K562 treated with DMSO at 1 percent for 24 hours (cell line): Measurements from ENCODE around the gene ISOC2. TPM values are rescaled to one million over a fixed set of nuclear protein-coding genes. Genes with fewer than 3 reads are reported as not detected.

Experiments
- total RNA-seq: library from RNA; unstranded; fragments of 300-600 nt; gene quantifications from 2 replicates; pipeline ENCODE4 v1.2.3, GENCODE V29; 2022; ENCODE audit warnings: low read depth; ENCODE audit not compliant: insufficient read depth

ISOC2 gene
- 89.2 and 101 TPM in 2 replicates for total RNA-seq

GRCh38 chr19:55461259-55461973 is at the start of gene ISOC2:
ISOC2 (minus strand) TSS chr19:55461642; CDS start chr19:55456486, 5,156 bp downstream.

DNA sequence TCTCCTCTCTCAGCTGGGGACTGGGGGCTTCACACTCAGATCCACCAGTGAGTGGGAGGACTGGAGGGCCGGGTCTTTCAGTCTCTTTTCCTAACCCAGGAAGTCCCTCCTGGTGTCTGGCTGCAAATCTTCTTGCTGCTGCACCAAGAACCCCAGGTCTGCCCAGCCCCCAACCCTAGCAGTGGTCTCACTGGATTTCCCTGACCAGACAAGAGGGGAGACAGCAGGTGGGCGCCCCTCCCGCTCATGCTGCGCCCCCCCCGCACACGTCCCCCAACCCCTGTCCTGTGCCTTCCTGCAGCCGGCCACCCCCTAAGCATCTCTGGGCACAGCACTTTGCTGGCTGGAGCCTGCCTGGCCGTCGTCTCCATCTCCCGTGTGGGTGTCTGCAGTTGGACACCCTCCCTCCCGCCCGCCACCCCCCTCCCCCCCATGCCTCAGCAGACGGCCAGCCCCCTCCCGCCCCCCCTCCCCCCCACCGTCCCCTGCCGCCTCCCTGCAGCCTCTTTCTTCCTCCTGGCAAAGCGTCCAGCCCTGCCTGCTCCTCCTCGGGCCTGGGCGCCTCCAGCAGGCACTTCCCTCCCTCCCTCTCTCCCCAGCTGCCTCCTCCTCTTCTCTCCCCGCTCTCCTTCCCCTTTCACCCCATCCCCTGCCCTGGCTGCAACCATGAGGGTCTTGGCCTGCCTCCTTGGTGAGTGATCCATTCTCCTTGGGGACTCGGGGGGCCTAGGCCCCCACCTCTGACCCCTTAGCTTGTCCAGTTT is 26.7 kb upstream of the ISOC2 start, which contains the start of gene SSC5D:
TSS of gene SSC5D (plus strand) at position 513 of the 764 bp plus-strand sequence. CDS start at position 667, 154 bp downstream.

DNA sequence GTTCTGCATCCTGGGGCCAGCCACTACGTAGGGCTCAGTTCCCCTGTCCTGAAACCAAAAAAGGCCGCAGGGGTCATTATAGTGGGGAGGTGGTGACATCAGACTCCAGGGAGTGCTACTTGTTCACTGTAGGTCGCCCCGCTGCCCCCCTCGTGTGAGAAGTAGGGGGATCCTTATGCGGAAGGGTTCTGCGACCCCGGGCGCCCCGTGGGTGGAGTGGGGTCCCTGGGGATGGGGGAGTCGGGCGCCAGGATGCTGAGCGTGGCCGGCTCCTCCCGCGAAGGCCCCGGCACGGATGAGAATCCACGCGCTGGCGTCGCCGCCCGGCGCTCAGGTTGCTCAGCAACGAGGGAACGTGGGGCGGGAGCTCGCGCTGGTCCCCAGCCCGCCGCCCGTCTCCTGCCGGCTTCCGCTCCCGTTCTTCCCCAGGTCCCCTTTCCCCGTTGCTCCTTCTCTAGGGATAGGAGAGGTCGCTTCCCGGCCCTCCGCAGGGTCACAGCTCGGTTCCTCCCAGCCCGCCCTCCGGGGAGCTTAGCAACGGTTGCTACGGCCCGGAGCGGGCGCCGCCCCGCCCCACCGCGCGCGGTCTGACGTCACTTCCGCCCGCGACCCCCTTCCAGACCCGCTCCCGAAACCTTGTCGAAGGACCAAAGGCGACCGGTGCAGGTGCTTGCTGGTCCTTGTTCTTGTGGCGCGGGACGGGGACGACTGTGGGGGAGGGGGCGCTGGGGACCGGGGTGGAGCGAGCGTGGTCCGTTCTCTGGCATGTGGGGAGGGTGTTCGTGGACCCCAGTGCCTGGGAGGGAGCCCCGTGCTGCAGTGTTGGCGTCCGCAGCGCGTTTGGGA is 23.4 kb upstream of the ISOC2 start, which contains the start of gene NAT14:
TSS of gene NAT14 (plus strand) at position 596 of the 846 bp plus-strand sequence. CDS start 521 bp downstream, outside the sequence.

DNA sequence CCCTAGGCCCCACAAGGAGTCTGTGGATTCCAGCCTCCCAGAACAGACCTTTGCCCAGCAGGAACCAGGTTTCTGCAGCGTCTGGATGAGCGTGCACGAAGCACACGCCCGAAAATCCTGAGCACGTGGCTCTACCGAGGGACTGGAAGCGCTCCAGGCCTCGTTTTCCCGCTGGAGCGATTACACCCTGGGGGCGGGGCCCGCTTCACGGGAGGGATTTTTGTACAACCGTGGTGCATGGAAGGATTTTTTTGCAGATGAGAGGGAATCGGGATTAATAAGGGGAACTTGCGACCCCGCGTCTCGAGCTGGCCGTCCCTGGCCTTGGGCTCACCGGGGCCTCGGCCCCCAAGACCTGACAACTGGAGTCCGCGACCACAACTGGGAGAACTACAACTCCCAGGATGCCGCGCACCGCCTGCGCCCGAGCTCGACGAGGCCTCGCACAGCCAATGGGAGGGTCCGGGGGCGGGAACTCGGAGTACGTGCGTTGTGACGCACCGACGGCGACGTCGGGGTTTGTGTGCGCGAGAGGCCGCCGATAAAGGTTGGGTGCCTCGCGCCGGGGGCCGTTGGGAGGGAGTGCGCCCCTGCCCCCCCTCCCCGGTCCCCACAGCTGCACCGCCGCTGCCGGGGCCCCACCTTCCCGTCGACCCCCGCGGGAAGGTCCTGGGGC is 14.8 kb upstream of the ISOC2 start, which contains the start of gene ZNF628:
TSS of gene ZNF628 (plus strand) at position 518 of the 676 bp plus-strand sequence. CDS start 3,294 bp downstream, outside the sequence.

DNA sequence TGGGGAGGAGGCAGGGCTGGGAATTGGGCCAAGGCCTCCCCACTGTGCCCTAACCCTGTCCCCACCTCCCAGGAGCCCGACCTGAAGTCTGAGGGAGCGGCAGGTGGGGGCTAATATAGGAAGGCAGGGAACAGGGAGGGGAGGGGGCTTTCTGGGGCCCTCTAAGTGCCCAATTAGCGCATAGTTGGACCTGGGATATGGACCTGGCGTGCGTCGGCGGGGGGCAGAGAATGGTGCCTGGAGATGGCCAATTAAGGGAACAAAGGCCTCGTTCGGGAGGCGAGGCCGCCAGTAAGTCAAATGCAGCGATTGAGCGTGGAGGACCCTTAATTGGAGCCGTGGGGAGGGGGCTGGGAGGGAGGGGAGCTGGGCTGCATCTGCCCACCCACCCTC is 3.2 kb upstream of the ISOC2 start, which contains the start of gene C19orf85:
TSS of gene C19orf85 (minus strand) at position 90 of the 393 bp plus-strand sequence. CDS start 197 bp downstream, outside the sequence.

GRCh38 chr19:55443045-55443823 is 18.2 kb downstream of the ISOC2 start, which contains the start of gene SHISA7:
SHISA7 (minus strand) TSS chr19:55443300; CDS start chr19:55442863, 437 bp downstream.

GRCh38 chr19:55407550-55407799 is 54.0 kb downstream of the ISOC2 start, which contains the start of gene UBE2S:
UBE2S (minus strand) TSS chr19:55407788; CDS start chr19:55407589, 199 bp downstream.

Other genes with a start within 250 kb of the ISOC2 start
- gene TMEM86B, start 232.9 kb downstream of the ISOC2 start, total RNA-seq, result 14.2 and 19.4 TPM in 2 replicates
- 109 and 112 TPM in 2 replicates for gene PPP6R1, start 202.6 kb downstream of the ISOC2 start, total RNA-seq
- gene HSPBP1, start 181.5 kb downstream of the ISOC2 start, total RNA-seq, result 89.9 and 92.8 TPM in 2 replicates
- 7.4 and 8.4 TPM in 2 replicates for gene BRSK1, start 177.6 kb downstream of the ISOC2 start, total RNA-seq
- 3.5 and 3.8 TPM in 2 replicates for gene TMEM150B, start 136.3 kb downstream of the ISOC2 start, total RNA-seq
- gene KMT5C, start 121.8 kb downstream of the ISOC2 start, total RNA-seq, result 71.4 and 83.5 TPM in 2 replicates
- not detected in 2 replicates for gene COX6B2, start 106.9 kb downstream of the ISOC2 start, total RNA-seq
- not detected in 2 replicates for gene GARIN5B, start 98.4 kb downstream of the ISOC2 start, total RNA-seq
- not detected in 2 replicates for gene IL11, start 91.2 kb downstream of the ISOC2 start, total RNA-seq
- not detected in 2 replicates for gene TMEM190, start 84.8 kb downstream of the ISOC2 start, total RNA-seq
- gene TMEM238, start 77.3 kb downstream of the ISOC2 start, total RNA-seq, result 6.7 and 9.3 TPM in 2 replicates
- 3,982 and 4,146 TPM in 2 replicates for gene RPL28, start 75.7 kb downstream of the ISOC2 start, total RNA-seq
- gene UBE2S, start 53.9 kb downstream of the ISOC2 start, total RNA-seq, result 574 and 580 TPM in 2 replicates
- gene SHISA7, start 18.3 kb downstream of the ISOC2 start, total RNA-seq, result 0.13 and 0.37 TPM in 2 replicates
- gene C19orf85, start 3.1 kb upstream of the ISOC2 start, total RNA-seq, result not detected in 2 replicates
- 24.8 and 40.1 TPM in 2 replicates for gene ZNF628, start 15.0 kb upstream of the ISOC2 start, total RNA-seq
- 42.4 and 59.4 TPM in 2 replicates for gene NAT14, start 23.5 kb upstream of the ISOC2 start, total RNA-seq
- gene SSC5D, start 26.8 kb upstream of the ISOC2 start, total RNA-seq, result 0.81 and 2.3 TPM in 2 replicates
- not detected in 2 replicates for gene SBK2, start 75.5 kb upstream of the ISOC2 start, total RNA-seq
- 0.54 and 0.58 TPM in 2 replicates for gene SBK3, start 83.9 kb upstream of the ISOC2 start, total RNA-seq
- 21.0 and 21.2 TPM in 2 replicates for gene ZNF579, start 119.2 kb upstream of the ISOC2 start, total RNA-seq
- 22.4 and 24.3 TPM in 2 replicates for gene FIZ1, start 137.9 kb upstream of the ISOC2 start, total RNA-seq
- gene ZNF524, start 138.6 kb upstream of the ISOC2 start, total RNA-seq, result 36.7 and 51.4 TPM in 2 replicates
- gene ZNF865, start 144.0 kb upstream of the ISOC2 start, total RNA-seq, result 42.3 and 49.2 TPM in 2 replicates
- gene ZNF784, start 162.9 kb upstream of the ISOC2 start, total RNA-seq, result 8.9 and 10.8 TPM in 2 replicates
- 63.3 and 72.2 TPM in 2 replicates for gene ZNF580, start 179.4 kb upstream of the ISOC2 start, total RNA-seq
- 48.8 and 56.6 TPM in 2 replicates for gene ZNF581, start 182.0 kb upstream of the ISOC2 start, total RNA-seq
- 39.6 and 48.7 TPM in 2 replicates for gene CCDC106, start 186.6 kb upstream of the ISOC2 start, total RNA-seq
- gene U2AF2, start 193.4 kb upstream of the ISOC2 start, total RNA-seq, result 211 and 216 TPM in 2 replicates
- 131 and 133 TPM in 2 replicates for gene EPN1, start 213.6 kb upstream of the ISOC2 start, total RNA-seq